H1 (cell line): ENCODE results near the gene ZNF786. TPM values are rescaled to one million over a fixed set of nuclear protein-coding genes. Genes with fewer than 3 reads are reported as not detected.
"Not testable (repeated sequence)": the region's sequence is repeated elsewhere in the genome, so short reads cannot be mapped to it uniquely, and the experiment has no call there.

ENCODE experiments used
- CTCF ChIA-PET: fragments of 300-600 bp; sonication (Branson Sonifier 250); formaldehyde crosslinking; loops from one replicate; lab custom pipeline; 2021; ENCODE audit not compliant: partially characterized antibody; lab: Charles Lee
- POLR2A ChIA-PET: fragments of 300-600 bp; sonication (Branson Sonifier 250); formaldehyde crosslinking; loops from one replicate; lab custom pipeline; 2021; ENCODE audit warnings: inconsistent platforms; ENCODE audit not compliant: partially characterized antibody; lab: Charles Lee
- DNase-seq, 2 experiments: peaks; one replicate each; pipeline versions ENCODE4 v3.0.0 to v3.0.0-alpha.2; 2010 to 2022; ENCODE audit warnings: low spot score in 2 of 2, low read depth in 1 of 2, mixed read lengths in 1 of 2
- FAIRE-seq: peaks from 2 replicates; lab custom pipeline; 2011; peaks lifted over from hg19 to GRCh38; lab: Jason Lieb, UNC
- H2AFZ ChIP-seq: 2 replicates; pipeline ENCODE4 v1.8.1; 2012; ENCODE audit warnings: low read length, inconsistent platforms
- H2AK5ac ChIP-seq: 2 replicates; pipeline ENCODE4 v1.6.1; 2013; ENCODE audit warnings: low read depth, low read length
- H2BK120ac ChIP-seq: replicated peaks from 2 replicates; pipeline ENCODE3; 2013; ENCODE audit warnings: low read depth, low read length, inconsistent platforms
- H2BK12ac ChIP-seq: 2 replicates; pipeline ENCODE4 v1.6.1; 2013; ENCODE audit warnings: low read depth, low read length
- H2BK15ac ChIP-seq: 2 replicates; pipeline ENCODE4 v1.6.1; 2013; ENCODE audit warnings: low read length
- H2BK20ac ChIP-seq: 2 replicates; pipeline ENCODE4 v1.6.1; 2013; ENCODE audit warnings: low read length
- H2BK5ac ChIP-seq: 2 replicates; pipeline ENCODE4 v1.6.1; 2013; ENCODE audit warnings: low read depth, low read length
- H3K14ac ChIP-seq: 2 replicates; pipeline ENCODE4 v1.6.1; 2013; ENCODE audit warnings: inconsistent platforms; ENCODE audit not compliant: insufficient read length
- H3K18ac ChIP-seq: 2 replicates; pipeline ENCODE4 v1.6.1; 2013; ENCODE audit warnings: low read length; ENCODE audit errors: extremely low read depth
- H3K23ac ChIP-seq: 2 replicates; pipeline ENCODE4 v1.6.1; 2013; ENCODE audit warnings: inconsistent platforms; ENCODE audit not compliant: insufficient read length
- H3K23me2 ChIP-seq: 2 replicates; pipeline ENCODE4 v1.6.1; 2013; ENCODE audit warnings: low read depth, low read length
- H3K27ac ChIP-seq: 2 replicates; pipeline ENCODE4 v1.6.1; 2011; ENCODE audit warnings: low read depth, low read length, inconsistent platforms
- H3K27me3 ChIP-seq, 4 experiments: replicated peaks in 1 of 4; 1 replicate in 1 of 4; 2 replicates in 3 of 4; pipeline versions ENCODE4 v1.6.1 to v1.8.1; 2011 to 2013; ENCODE audit warnings: low read length in 3 of 4, mild to moderate bottlenecking in 3 of 4, inconsistent platforms in 2 of 4, mixed read lengths in 2 of 4, moderate library complexity in 1 of 4; ENCODE audit not compliant: control insufficient read depth in 3 of 4, insufficient read depth in 3 of 4; ENCODE audit errors: extremely low read depth in 1 of 4
- H3K36me3 ChIP-seq, 4 experiments: 2 replicates each; pipeline versions ENCODE4 v1.6.1 to v1.8.1; 2011 to 2013; ENCODE audit warnings: mild to moderate bottlenecking in 4 of 4, low read length in 3 of 4, moderate library complexity in 2 of 4, control low read depth in 1 of 4, inconsistent platforms in 1 of 4; ENCODE audit not compliant: insufficient read depth in 4 of 4, control insufficient read depth in 2 of 4
- H3K4ac ChIP-seq: replicated peaks from 2 replicates; pipeline ENCODE3; 2013; ENCODE audit warnings: low read length, low read depth, mixed read lengths, inconsistent platforms; ENCODE audit not compliant: insufficient read length
- H3K4me1 ChIP-seq, 4 experiments: replicated peaks in 1 of 4; 1 replicate in 1 of 4; 2 replicates in 3 of 4; pipeline versions ENCODE4 v1.6.1 to v1.8.1; 2011 to 2013; ENCODE audit warnings: low read length in 3 of 4, inconsistent platforms in 2 of 4, mixed read lengths in 1 of 4; ENCODE audit not compliant: insufficient read depth in 4 of 4, control insufficient read depth in 3 of 4
- H3K4me2 ChIP-seq, 2 experiments: 2 replicates each; pipeline versions ENCODE4 v1.6.1 to v1.8.1; 2011 to 2013; ENCODE audit warnings: low read depth in 2 of 2, low read length in 2 of 2, control low read depth in 1 of 2, inconsistent platforms in 1 of 2, mild to moderate bottlenecking in 1 of 2; ENCODE audit not compliant: insufficient read depth in 1 of 2
- H3K4me3 ChIP-seq, 4 experiments: fragments of 200-600, 300-600 bp in 1 of 4; sonication (generic), shearing (Covaris generic), sonication (Bioruptor Twin) in 1 of 4; 2 replicates each; pipeline versions ENCODE4 v1.5.1 to v1.8.1; 2011 to 2016; ENCODE audit warnings: low read length in 4 of 4, low read depth in 3 of 4, control low read depth in 2 of 4, inconsistent platforms in 2 of 4, mild to moderate bottlenecking in 2 of 4, mixed read lengths in 1 of 4, moderate library complexity in 1 of 4; ENCODE audit not compliant: insufficient read depth in 2 of 4; ENCODE audit errors: extremely low read depth in 1 of 4
- H3K56ac ChIP-seq: replicated peaks from 2 replicates; pipeline ENCODE3; 2013; ENCODE audit warnings: low read depth, mild to moderate bottlenecking, mixed read lengths, low read length, inconsistent platforms; ENCODE audit not compliant: insufficient read length
- H3K79me1 ChIP-seq: 2 replicates; pipeline ENCODE4 v1.6.1; 2013; ENCODE audit warnings: low read depth, low read length, control low read depth
- H3K79me2 ChIP-seq, 2 experiments: 2 replicates each; pipeline versions ENCODE4 v1.6.1 to v1.8.1; 2012 to 2013; ENCODE audit warnings: low read length in 2 of 2, mild to moderate bottlenecking in 2 of 2, inconsistent platforms in 1 of 2; ENCODE audit not compliant: insufficient read depth in 2 of 2, control insufficient read depth in 1 of 2
- H3K9ac ChIP-seq, 4 experiments: replicated peaks in 1 of 4; 1 replicate in 1 of 4; 2 replicates in 3 of 4; pipeline versions ENCODE4 v1.6.1 to v1.8.1; 2011 to 2013; ENCODE audit warnings: low read depth in 3 of 4, low read length in 3 of 4, control low read depth in 2 of 4, mild to moderate bottlenecking in 2 of 4, moderate library complexity in 2 of 4, inconsistent platforms in 1 of 4; ENCODE audit errors: extremely low read depth in 1 of 4
- H3K9me3 ChIP-seq, 2 experiments: 2 replicates each; pipeline versions ENCODE4 v1.6.1 to v1.8.1; 2012 to 2013; ENCODE audit warnings: mild to moderate bottlenecking in 2 of 2, moderate library complexity in 2 of 2, control low read depth in 1 of 2, inconsistent platforms in 1 of 2, low read depth in 1 of 2, low read length in 1 of 2, mixed read lengths in 1 of 2; ENCODE audit not compliant: insufficient read depth in 2 of 2
- H4K20me1 ChIP-seq, 2 experiments: replicated peaks in 1 of 2; 2 replicates each; pipeline versions ENCODE3 to v1.8.1; 2011 to 2013; ENCODE audit warnings: inconsistent platforms in 2 of 2, low read length in 2 of 2, mild to moderate bottlenecking in 1 of 2; ENCODE audit not compliant: insufficient read depth in 2 of 2, control insufficient read depth in 1 of 2
- H4K5ac ChIP-seq: 2 replicates; pipeline ENCODE4 v1.6.1; 2013; ENCODE audit warnings: low read length, low read depth, mixed read lengths, inconsistent platforms; ENCODE audit not compliant: insufficient read length
- H4K8ac ChIP-seq: 2 replicates; pipeline ENCODE4 v1.8.0; 2013; ENCODE audit warnings: mild to moderate bottlenecking, moderate library complexity, low read length, inconsistent platforms; ENCODE audit not compliant: insufficient read depth; ENCODE audit errors: extremely low read depth
- H4K91ac ChIP-seq: replicated peaks from 2 replicates; pipeline ENCODE3; 2013; ENCODE audit warnings: low read length, mixed read lengths, inconsistent platforms; ENCODE audit not compliant: insufficient read length
- WGBS, 2 experiments: shearing (Covaris generic) in 1 of 2; methylation state at CpG; one replicate each; pipeline versions ENCODE4 v1.1.6 to v1.1.7; 2013 to 2015; ENCODE audit warnings: low lambda C conversion rate in 2 of 2, mixed read lengths in 2 of 2, inconsistent platforms in 1 of 2, low coverage in 1 of 2, missing lambda C conversion rate in 1 of 2; ENCODE audit not compliant: insufficient replicate concordance in 2 of 2, insufficient coverage in 1 of 2, insufficient read length in 1 of 2; ENCODE audit errors: extremely low coverage in 1 of 2, missing lambda C conversion rate in 1 of 2; 5-methylcytosine and 5-hydroxymethylcytosine counted together
- polyA plus RNA-seq, 7 experiments: library from polyadenylated mRNA; depleted of rRNA in 3 of 7; stranded (reverse) in 5 of 7; unstranded in 2 of 7; fragments of >200 nt in 5 of 7; fragments of 200-250 nt in 2 of 7; gene quantifications; 1 replicate in 5 of 7; 2 replicates in 1 of 7; 4 replicates in 1 of 7; pipeline versions ENCODE4 v1.2.1 to v1.2.3, GENCODE V29; 2011 to 2013; ENCODE audit warnings: missing spikeins in 2 of 7, mixed read lengths in 2 of 7
- total RNA-seq: library from RNA; stranded (reverse); fragmentation: NEBNext Ultra II Directional; extraction: Animal tissue kit (Norgen Biotek cat#: 25700); gene quantifications from 2 replicates; pipeline ENCODE4 v1.2.1, GENCODE V29; 2021

ZNF786 gene
- total and polyA plus RNA-seq, 2 of the 8 experiments (the other 6 are each of a cell fraction or from before 2014, with no cell fraction given), result 7.7 to 16.3 TPM

DNA sequence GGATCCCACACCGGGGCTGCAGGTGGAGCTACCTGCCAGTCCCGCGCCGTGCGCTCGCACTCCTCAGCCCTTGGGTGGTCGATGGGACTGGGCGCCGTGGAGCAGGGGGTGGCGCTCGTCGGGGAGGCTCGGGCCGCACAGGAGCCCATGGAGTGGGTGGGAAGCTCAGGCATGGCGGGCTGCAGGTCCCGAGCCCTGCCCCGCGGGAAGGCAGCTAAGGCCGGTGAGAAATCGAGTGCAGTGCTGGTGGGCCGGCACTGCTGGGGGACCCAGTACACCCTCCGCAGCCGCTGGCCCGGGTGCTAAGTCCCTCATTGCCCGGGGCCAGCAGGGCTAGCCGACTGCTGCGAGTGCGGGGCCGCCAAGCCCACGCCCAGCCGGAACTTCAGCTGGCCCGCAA is 51.9 kb downstream of the ZNF786 start:
- 94% methylated on average over 26 of the region's 32 CpGs; no CpG with 5 or more reads in 1 of the 2 experiments for WGBS, 2 experiments
- H3K4ac ChIP-seq, H2BK15ac ChIP-seq, H3K18ac ChIP-seq, H3K4me3 ChIP-seq, H3K36me3 ChIP-seq, H3K4me2 ChIP-seq, H3K23me2 ChIP-seq, H2BK5ac ChIP-seq, FAIRE-seq, H3K27ac ChIP-seq, H3K23ac ChIP-seq, H3K9ac ChIP-seq, H3K9me3 ChIP-seq, H4K91ac ChIP-seq, H2BK120ac ChIP-seq, H2BK20ac ChIP-seq, H4K8ac ChIP-seq, H4K20me1 ChIP-seq, H3K14ac ChIP-seq, H3K79me2 ChIP-seq, H3K79me1 ChIP-seq, H3K56ac ChIP-seq, H2AFZ ChIP-seq, H4K5ac ChIP-seq, POLR2A ChIA-PET, H3K4me1 ChIP-seq, DNase-seq, H2BK12ac ChIP-seq, H2AK5ac ChIP-seq, H3K27me3 ChIP-seq: not testable (repeated sequence)
- CTCF ChIA-PET, result interaction anchor here (1.9 kb wide), 1 partner anchor 27 kb away, joined by 8 read pairs; no protein-coding TSS in a partner anchor
